Liver (tissue), 9 donors: ENCODE data around the gene LRRC45. TPM values are rescaled to one million over a fixed set of nuclear protein-coding genes. Genes with fewer than 3 reads are reported as not detected.

Experiments
- DNase-seq: peaks from one replicate; pipeline ENCODE4 v3.0.0-alpha.2; 2017; ENCODE audit warnings: low spot score
- H3K27ac ChIP-seq, 2 donors: one replicate each; pipeline ENCODE4 v1.7.0; 2013; ENCODE audit warnings: inconsistent platforms in 2 of 2, low read length in 2 of 2, control low read depth in 1 of 2, low read depth in 1 of 2, mild to moderate bottlenecking in 1 of 2
- H3K27me3 ChIP-seq, 4 donors: one replicate each; pipeline versions ENCODE4 v1.6.1 to v1.7.0; 2013; ENCODE audit warnings: low read length in 3 of 4, inconsistent platforms in 1 of 4, mild to moderate bottlenecking in 1 of 4, moderate library complexity in 1 of 4; ENCODE audit not compliant: control insufficient read depth in 4 of 4, insufficient read depth in 4 of 4
- H3K36me3 ChIP-seq, 4 donors: one replicate each; pipeline versions ENCODE4 v1.6.1 to v1.7.0; 2013; ENCODE audit warnings: low read length in 3 of 4, mild to moderate bottlenecking in 3 of 4, low read depth in 1 of 4, moderate library complexity in 1 of 4; ENCODE audit not compliant: control insufficient read depth in 4 of 4, insufficient read depth in 3 of 4
- H3K4me1 ChIP-seq, 4 donors: one replicate each; pipeline versions ENCODE4 v1.6.1 to v1.7.0; 2013; ENCODE audit warnings: low read length in 3 of 4, mild to moderate bottlenecking in 3 of 4, moderate library complexity in 1 of 4; ENCODE audit not compliant: control insufficient read depth in 4 of 4, insufficient read depth in 4 of 4
- H3K4me3 ChIP-seq, 3 donors: one replicate each; pipeline versions ENCODE4 v1.6.1 to v1.7.0; 2013; ENCODE audit warnings: low read length in 3 of 3, control low read depth in 1 of 3, low read depth in 1 of 3, mild to moderate bottlenecking in 1 of 3
- H3K9ac ChIP-seq, 2 donors: one replicate each; pipeline ENCODE4 v1.7.0; 2013; ENCODE audit warnings: low read length in 2 of 2, mild to moderate bottlenecking in 2 of 2, moderate library complexity in 2 of 2, control low read depth in 1 of 2, low read depth in 1 of 2
- H3K9me3 ChIP-seq, 4 donors: one replicate each; pipeline versions ENCODE4 v1.6.1 to v1.7.0; 2013; ENCODE audit warnings: low read length in 3 of 4; ENCODE audit not compliant: control insufficient read depth in 4 of 4
- EGR1 ChIP-seq, 2 donors: IDR thresholded peaks; 2 replicates each; pipeline ENCODE4 v1.6.1; 2016 to 2018; ENCODE audit warnings: antibody characterized with exemption in 2 of 2, low read depth in 2 of 2
- FOXA1 ChIP-seq: IDR thresholded peaks from 2 replicates; pipeline ENCODE4 v1.6.1; 2016; ENCODE audit warnings: antibody characterized with exemption
- FOXA2 ChIP-seq: IDR thresholded peaks from 2 replicates; pipeline ENCODE4 v1.6.1; 2016; ENCODE audit warnings: antibody characterized with exemption
- GABPA ChIP-seq, 2 donors: IDR thresholded peaks in 1 of 2; conservative IDR thresholded peaks in 1 of 2; 2 replicates each; pipeline ENCODE4 v1.6.1; 2016; ENCODE audit warnings: antibody characterized with exemption in 2 of 2, mild to moderate bottlenecking in 1 of 2, moderate library complexity in 1 of 2
- HNF4A ChIP-seq, 2 donors: conservative IDR thresholded peaks; 2 replicates each; pipeline ENCODE4 v1.6.1; 2016; ENCODE audit warnings: antibody characterized with exemption in 2 of 2, mild to moderate bottlenecking in 2 of 2
- HNF4G ChIP-seq: IDR thresholded peaks from 2 replicates; pipeline ENCODE4 v1.6.1; 2016; ENCODE audit warnings: antibody characterized with exemption
- JUND ChIP-seq, 2 donors: IDR thresholded peaks; 2 replicates each; pipeline ENCODE4 v1.6.1; 2016; ENCODE audit warnings: antibody characterized with exemption in 2 of 2
- NR2F2 ChIP-seq: IDR thresholded peaks from 2 replicates; pipeline ENCODE4 v1.6.1; 2016; ENCODE audit warnings: antibody characterized with exemption
- RAD21 ChIP-seq, 2 donors: IDR thresholded peaks; 2 replicates each; pipeline ENCODE4 v1.6.1; 2016; ENCODE audit warnings: antibody characterized with exemption in 2 of 2, mild to moderate bottlenecking in 2 of 2
- SP1 ChIP-seq: IDR thresholded peaks from 2 replicates; pipeline ENCODE4 v1.6.1; 2018; ENCODE audit warnings: antibody characterized with exemption, mild to moderate bottlenecking
- TAF1 ChIP-seq: conservative IDR thresholded peaks from 2 replicates; pipeline ENCODE4 v1.6.1; 2016; ENCODE audit warnings: antibody characterized with exemption, mild to moderate bottlenecking
- WGBS: extraction: QIAGEN DNeasy Blood & Tissue Kit; methylation state at CpG from one replicate; pipeline ENCODE4 v1.1.7; 2013; 5-methylcytosine and 5-hydroxymethylcytosine counted together
- polyA plus RNA-seq, 2 donors: library from polyadenylated mRNA; stranded (reverse) in 1 of 2; unstranded in 1 of 2; fragments of 200-250 nt in 1 of 2; fragments of >200 nt in 1 of 2; fragmentation: Nextera tagmentation in 1 of 2; extraction: Ambion mirVana in 1 of 2; gene quantifications; one replicate each; pipeline versions ENCODE4 v1.2.1 to v1.2.3, GENCODE V29; 2013 to 2015
- total RNA-seq, 2 donors: library from RNA; depleted of rRNA; stranded (reverse); fragments of >200 nt; gene quantifications; one replicate each; pipeline ENCODE4 v1.2.3, GENCODE V29; 2014
- TF ChIP-seq, protein P1 (sequence below): IDR thresholded peaks from 2 replicates; pipeline ENCODE4 v1.6.1; 2016; ENCODE audit warnings: antibody characterized with exemption
- TF ChIP-seq, protein P2 (sequence below): IDR thresholded peaks from 2 replicates; pipeline ENCODE4 v1.6.1; 2016; ENCODE audit warnings: antibody characterized with exemption, mild to moderate bottlenecking
- TF ChIP-seq, protein P3 (sequence below): IDR thresholded peaks from 2 replicates; pipeline ENCODE4 v1.6.1; 2016; ENCODE audit warnings: antibody characterized with exemption
- TF ChIP-seq, protein P4 (sequence below): IDR thresholded peaks from 2 replicates; pipeline ENCODE4 v1.6.1; 2016; ENCODE audit warnings: antibody characterized with exemption
- TF ChIP-seq, protein P5 (sequence below): fragments of 150-350 bp; IDR thresholded peaks from 2 replicates; pipeline ENCODE4 v1.5.1; 2017; ENCODE audit warnings: improper control_type of control experiment, low read depth, low read length; ENCODE audit not compliant: missing input control
- donor health status: healthy.
- donor health status: healthy.
- donor health status: healthy.
- donor health status: healthy.
- donor health status: healthy.

LRRC45 gene
- total and polyA plus RNA-seq, 4 donors, result 4.0 to 14.1 (median 7.0) TPM

DNA sequence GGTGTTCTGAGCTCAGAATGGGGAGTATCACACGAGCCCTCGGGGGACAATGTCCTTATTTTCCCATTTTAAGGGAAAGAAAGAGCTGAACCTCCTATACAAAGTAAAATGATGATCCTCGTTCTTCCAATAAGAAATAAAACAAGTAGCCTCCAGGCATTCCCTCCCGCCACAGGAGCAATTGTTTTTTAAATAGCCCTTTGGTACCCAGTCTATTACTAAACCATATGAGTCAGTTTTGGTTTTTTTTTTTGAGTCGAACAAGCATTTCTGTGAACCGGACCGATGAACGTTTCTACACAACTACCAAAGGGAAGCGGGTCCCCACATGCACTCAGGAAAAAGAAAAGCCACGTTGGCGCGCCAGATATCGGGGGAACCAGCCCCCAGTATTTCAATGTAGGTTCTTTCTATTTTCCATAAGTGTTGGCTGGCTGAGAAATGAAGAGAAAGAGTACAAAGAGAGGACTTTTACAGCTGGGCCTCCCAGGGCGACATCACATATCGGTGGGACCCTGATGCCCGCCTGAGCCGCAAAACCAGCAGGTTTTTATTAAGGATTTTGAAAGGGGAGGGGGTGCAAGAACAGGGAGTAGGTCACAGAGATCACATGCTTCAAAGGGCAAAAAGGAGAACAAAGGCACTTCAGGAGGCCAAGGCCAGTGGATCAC, 18.2 kb downstream of the LRRC45 start:
- WGBS, result 90% methylated on average over 17 of the region's 17 CpGs
- no peaks in the 10 kb centered on the region for H3K9me3 ChIP-seq
- no peak overlapping the region for H3K4me3 ChIP-seq
- TF ChIP-seq GABPA (IDR thresholded peaks at IDR 0.05 in 1 of 2, conservative IDR thresholded peaks at IDR 0.05 in 1 of 2), result no peak
- TF ChIP-seq NR2F2, result no peak
- H3K36me3 ChIP-seq, result no peaks in the 10 kb centered on the region
- H3K27ac ChIP-seq, result peak overlapping the region; percentile 12 to 49
- peak overlapping the region in 1 of 2 donors; percentile 57 for H3K9ac ChIP-seq
- H3K4me1 ChIP-seq, result peaks cover 10 to 48% (median 27%) of the 10 kb centered on the region in 4 donors
- H3K27me3 ChIP-seq, result no peaks in the 10 kb centered on the region
- no peak for DNase-seq

DNA sequence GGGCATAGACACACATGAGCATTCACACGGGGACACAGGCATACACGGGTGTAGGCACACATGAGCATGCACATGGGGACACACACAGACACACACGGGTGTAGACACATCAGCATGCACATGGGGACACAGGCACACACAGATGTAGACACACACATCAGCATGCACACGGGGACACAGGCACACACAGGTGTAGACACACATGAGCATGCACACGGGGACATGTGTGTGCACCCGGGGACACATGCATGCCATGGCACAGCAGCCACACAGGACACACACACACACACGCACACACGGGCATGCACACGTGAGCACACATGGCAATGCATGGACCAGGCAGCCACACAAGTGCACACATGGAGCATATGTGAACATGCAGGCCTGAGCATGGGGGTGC, 19.5 kb downstream of the LRRC45 start:
- no peak for DNase-seq
- Histone ChIP-seq H3K27ac (no peak overlapping the region), H3K9me3 (no peaks in the 10 kb centered on the region), H3K4me1 (peaks cover 8 to 53% (median 32%) of the 10 kb centered on the region in 4 donors), H3K36me3 (peaks cover 0 to 8% (median 1%) of the 10 kb centered on the region in 4 donors), H3K4me3 (no peak overlapping the region), H3K27me3 (no peaks in the 10 kb centered on the region), H3K9ac (no peak overlapping the region)
- no peak for TF ChIP-seq JUND (IDR thresholded peaks at IDR 0.05)
- TF ChIP-seq, protein P1, sequence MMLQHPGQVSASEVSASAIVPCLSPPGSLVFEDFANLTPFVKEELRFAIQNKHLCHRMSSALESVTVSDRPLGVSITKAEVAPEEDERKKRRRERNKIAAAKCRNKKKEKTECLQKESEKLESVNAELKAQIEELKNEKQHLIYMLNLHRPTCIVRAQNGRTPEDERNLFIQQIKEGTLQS, result no peak
- no peak for TF ChIP-seq EGR1 (IDR thresholded peaks at IDR 0.05; ENCODE audit: low read depth in 2 of 2)
- no peak for TF ChIP-seq RAD21 (IDR thresholded peaks at IDR 0.05)
- no peak for TF ChIP-seq HNF4G
- TF ChIP-seq, protein P2, sequence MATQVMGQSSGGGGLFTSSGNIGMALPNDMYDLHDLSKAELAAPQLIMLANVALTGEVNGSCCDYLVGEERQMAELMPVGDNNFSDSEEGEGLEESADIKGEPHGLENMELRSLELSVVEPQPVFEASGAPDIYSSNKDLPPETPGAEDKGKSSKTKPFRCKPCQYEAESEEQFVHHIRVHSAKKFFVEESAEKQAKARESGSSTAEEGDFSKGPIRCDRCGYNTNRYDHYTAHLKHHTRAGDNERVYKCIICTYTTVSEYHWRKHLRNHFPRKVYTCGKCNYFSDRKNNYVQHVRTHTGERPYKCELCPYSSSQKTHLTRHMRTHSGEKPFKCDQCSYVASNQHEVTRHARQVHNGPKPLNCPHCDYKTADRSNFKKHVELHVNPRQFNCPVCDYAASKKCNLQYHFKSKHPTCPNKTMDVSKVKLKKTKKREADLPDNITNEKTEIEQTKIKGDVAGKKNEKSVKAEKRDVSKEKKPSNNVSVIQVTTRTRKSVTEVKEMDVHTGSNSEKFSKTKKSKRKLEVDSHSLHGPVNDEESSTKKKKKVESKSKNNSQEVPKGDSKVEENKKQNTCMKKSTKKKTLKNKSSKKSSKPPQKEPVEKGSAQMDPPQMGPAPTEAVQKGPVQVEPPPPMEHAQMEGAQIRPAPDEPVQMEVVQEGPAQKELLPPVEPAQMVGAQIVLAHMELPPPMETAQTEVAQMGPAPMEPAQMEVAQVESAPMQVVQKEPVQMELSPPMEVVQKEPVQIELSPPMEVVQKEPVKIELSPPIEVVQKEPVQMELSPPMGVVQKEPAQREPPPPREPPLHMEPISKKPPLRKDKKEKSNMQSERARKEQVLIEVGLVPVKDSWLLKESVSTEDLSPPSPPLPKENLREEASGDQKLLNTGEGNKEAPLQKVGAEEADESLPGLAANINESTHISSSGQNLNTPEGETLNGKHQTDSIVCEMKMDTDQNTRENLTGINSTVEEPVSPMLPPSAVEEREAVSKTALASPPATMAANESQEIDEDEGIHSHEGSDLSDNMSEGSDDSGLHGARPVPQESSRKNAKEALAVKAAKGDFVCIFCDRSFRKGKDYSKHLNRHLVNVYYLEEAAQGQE, result no peak
- TF ChIP-seq SP1, result no peak
- TF ChIP-seq FOXA2, result no peak
- no peak for TF ChIP-seq NR2F2
- TF ChIP-seq, protein P3, sequence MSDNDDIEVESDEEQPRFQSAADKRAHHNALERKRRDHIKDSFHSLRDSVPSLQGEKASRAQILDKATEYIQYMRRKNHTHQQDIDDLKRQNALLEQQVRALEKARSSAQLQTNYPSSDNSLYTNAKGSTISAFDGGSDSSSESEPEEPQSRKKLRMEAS, result no peak
- TF ChIP-seq, protein P4, sequence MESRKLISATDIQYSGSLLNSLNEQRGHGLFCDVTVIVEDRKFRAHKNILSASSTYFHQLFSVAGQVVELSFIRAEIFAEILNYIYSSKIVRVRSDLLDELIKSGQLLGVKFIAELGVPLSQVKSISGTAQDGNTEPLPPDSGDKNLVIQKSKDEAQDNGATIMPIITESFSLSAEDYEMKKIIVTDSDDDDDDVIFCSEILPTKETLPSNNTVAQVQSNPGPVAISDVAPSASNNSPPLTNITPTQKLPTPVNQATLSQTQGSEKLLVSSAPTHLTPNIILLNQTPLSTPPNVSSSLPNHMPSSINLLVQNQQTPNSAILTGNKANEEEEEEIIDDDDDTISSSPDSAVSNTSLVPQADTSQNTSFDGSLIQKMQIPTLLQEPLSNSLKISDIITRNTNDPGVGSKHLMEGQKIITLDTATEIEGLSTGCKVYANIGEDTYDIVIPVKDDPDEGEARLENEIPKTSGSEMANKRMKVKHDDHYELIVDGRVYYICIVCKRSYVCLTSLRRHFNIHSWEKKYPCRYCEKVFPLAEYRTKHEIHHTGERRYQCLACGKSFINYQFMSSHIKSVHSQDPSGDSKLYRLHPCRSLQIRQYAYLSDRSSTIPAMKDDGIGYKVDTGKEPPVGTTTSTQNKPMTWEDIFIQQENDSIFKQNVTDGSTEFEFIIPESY, result no peak
- TF ChIP-seq, protein P5, sequence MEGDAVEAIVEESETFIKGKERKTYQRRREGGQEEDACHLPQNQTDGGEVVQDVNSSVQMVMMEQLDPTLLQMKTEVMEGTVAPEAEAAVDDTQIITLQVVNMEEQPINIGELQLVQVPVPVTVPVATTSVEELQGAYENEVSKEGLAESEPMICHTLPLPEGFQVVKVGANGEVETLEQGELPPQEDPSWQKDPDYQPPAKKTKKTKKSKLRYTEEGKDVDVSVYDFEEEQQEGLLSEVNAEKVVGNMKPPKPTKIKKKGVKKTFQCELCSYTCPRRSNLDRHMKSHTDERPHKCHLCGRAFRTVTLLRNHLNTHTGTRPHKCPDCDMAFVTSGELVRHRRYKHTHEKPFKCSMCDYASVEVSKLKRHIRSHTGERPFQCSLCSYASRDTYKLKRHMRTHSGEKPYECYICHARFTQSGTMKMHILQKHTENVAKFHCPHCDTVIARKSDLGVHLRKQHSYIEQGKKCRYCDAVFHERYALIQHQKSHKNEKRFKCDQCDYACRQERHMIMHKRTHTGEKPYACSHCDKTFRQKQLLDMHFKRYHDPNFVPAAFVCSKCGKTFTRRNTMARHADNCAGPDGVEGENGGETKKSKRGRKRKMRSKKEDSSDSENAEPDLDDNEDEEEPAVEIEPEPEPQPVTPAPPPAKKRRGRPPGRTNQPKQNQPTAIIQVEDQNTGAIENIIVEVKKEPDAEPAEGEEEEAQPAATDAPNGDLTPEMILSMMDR, result no peak
- TF ChIP-seq TAF1, result no peak
- TF ChIP-seq HNF4A (conservative IDR thresholded peaks at IDR 0.05), result no peak
- no peak for TF ChIP-seq GABPA (IDR thresholded peaks at IDR 0.05 in 1 of 2, conservative IDR thresholded peaks at IDR 0.05 in 1 of 2)
- no peak for TF ChIP-seq FOXA1
- WGBS, result 93% methylated on average over 9 of the region's 9 CpGs
